HG02870 (cell line): Measurements from ENCODE around the gene METTL27.
"Not testable (repeated sequence)": the region's sequence is repeated elsewhere in the genome, so short reads cannot be mapped to it uniquely, and the experiment has no call there.

Experiments
- ATAC-seq: cut with Tn5 transposase; IDR thresholded peaks from one replicate; pipeline ENCODE4 v1.9.1; 2021; ENCODE audit warnings: mild to moderate bottlenecking, moderate library complexity; ENCODE audit not compliant: unreplicated experiment

Gene METTL27

DNA sequence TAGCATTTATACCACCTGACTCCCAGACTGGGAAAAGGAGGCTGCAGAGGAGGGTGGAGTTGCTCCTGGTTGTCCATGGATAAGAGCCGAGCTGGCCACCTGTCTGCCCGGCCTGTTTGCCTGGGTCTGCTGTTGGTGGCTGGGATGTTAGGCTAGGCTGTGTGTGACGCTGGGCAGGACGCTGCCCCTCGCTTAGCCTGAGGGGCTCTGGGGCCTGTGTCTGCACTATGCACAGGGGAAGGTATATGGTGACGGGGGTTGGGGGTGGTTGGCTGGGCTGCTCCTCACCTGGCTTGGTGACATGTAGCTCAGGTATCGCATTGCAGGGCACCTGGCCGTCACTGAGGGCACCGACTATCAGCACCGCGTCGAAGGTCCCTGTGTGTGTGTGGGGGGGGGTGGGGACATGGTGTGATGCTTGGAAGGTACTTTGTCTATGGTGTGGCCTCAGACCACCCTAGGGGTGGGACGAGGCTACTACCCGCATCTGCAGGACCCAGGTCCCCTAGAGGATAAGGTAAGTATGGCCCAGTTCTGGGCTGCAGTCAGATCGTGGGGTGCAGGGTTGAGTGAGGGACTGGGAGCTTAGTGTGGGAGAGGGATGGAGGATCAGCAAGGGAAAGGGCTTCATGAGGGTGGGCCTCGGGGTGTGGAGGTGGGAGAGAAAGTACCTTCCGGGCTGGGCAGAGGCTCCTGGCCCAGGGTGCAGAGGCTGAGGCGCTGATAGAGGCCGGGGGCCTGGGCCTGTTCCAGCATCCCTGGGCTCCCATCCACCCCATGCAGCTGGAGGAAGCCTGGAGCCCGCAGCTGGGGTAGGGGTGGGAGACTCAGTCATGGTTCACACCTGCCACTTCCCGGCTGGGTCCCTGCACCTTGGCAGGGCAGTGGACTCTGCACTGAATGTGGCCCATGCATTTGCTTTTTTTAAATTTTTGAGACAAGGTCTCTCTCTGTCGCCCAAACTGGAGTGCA, 2.3 kb downstream of the METTL27 start:
- no peak for ATAC-seq

DNA sequence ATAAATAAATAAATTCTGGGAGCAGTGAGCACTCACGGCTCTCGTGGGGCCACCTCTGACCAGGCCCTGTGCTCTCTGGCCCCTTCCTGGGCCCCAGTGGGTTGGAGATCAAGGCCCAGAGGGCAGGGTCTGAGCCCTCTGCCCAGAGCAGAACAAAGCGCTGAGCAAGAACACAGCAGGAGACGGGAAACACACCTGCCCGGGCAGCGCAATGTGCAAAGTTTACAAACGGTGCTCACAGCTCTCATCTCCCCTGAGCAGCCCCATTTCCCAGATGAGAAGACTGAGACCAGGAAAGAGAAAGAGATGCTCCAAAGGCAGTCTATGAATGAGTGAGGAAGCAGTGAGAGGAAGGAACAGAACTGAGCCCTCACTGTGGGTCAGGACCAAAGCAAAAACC, 3.0 kb downstream of the METTL27 start:
- no peak for ATAC-seq

DNA sequence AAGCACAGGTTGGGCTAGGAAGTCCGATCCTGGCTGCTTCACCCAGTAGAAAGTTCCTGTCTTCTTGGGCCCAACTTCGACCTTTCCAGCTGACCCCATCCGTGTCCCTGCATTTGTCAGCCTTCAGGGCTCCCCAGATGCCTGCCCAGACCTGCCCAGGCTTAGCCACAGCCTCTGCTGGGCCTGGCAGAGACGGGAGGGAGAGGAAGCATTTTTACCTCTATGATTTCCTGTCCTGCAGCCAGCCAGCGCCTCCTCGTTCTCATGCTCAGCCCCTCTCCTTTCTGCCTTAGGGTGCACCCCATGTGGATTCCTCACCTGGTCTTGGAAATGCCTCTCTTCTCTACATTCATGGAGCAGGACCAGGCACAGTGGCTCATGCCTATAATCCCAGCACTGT, 3.7 kb downstream of the METTL27 start:
- ATAC-seq = no peak

DNA sequence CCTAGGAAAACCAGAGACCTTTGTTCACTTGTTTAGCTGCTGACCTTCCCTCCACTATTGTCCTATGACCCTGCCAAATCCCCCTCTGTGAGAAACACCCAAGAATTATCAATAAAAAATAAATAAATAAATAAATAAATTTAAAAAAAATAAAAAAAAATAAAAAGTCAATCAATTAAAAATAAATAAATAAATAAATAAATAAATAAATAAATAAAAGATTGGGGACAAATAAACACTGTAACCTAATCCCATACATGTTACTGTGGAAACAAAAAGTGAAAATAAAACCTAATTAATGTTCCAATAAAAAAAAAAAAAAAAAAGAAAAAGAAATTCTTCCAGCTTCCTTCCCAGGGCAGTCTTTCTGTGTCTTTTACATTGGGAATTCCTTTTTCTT, 5.1 kb downstream of the METTL27 start:
- ATAC-seq = not testable (repeated sequence)

DNA sequence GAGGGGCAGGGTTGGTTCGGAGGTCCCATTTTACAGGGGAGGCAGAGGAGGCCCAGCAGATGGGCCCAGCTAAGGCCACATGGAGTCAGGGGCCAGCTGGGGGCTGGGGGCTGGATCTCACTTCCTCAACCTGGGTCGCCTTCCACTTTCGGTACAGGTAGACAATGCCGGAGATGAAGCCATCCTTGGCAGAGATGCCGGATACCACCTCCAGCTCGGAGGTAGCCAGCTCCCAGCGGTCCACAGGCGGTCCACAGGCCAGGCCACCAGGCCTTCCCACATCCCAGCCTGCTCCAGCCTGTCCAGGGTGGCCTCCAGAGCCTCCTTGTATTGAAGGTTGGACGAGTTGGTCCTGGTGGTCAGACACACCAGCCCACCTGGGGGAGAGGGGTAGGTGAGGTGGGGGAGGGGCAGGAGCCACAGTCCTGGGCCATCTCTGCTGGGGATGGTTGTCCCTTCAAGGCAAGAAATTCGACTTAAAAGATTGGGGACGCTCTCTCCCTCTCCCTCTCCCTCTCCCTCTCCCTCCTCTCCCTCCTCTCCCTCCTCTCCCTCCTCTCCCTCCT, 7.6 kb downstream of the METTL27 start:
- no peak for ATAC-seq

DNA sequence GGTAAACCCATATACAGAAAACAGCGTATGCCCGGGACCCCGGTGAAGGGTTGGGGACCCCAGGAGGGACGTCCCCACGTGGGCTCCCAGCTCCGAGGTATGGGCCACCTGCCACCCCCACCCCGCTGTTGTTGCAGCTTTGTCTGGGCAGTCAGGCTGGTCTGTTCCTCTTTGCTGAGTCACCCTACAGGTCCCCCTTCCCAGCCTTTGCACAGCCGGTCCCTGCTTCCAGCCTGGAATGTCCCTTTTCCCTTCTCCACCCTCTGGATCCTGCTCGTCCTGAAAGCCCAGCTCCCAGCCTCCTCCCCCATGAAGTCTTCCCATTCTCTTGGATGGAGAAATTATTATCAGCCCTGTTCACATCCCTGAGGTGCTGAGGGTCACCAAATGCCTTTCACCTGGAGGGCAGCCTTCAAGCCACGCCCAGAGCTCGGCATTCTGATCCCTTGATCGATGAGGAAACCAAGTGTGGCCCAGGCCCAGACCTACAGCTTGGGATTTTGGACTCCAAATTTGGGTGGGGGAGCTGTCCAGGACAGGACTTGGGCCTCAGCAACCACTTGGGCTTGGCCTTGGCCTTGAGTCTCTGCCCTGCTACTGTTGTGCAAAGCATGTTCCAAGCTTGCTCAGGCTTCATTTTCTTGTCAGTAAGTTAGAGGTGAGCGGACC, 8.9 kb downstream of the METTL27 start:
- no peak for ATAC-seq

DNA sequence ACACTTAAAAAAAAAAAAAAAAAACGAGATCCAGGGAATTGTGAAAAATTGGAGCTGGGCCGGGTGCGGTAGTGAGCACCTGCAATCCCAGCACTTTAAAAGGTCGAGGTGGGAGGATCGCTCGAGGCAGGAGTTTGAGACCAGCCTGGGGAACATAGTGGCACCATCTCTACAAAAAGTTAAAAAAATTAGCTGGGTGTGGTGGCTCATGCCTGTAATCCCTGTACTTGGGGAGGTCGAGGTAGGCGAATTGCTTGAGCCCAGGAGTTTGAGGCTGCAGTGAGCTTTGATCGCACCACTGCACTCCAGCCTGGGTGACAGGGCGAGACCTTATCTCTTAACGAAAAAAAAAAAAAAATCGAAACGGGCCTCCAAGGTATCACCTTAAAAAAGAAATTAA, 9.5 kb downstream of the METTL27 start:
- ATAC-seq = no peak

DNA sequence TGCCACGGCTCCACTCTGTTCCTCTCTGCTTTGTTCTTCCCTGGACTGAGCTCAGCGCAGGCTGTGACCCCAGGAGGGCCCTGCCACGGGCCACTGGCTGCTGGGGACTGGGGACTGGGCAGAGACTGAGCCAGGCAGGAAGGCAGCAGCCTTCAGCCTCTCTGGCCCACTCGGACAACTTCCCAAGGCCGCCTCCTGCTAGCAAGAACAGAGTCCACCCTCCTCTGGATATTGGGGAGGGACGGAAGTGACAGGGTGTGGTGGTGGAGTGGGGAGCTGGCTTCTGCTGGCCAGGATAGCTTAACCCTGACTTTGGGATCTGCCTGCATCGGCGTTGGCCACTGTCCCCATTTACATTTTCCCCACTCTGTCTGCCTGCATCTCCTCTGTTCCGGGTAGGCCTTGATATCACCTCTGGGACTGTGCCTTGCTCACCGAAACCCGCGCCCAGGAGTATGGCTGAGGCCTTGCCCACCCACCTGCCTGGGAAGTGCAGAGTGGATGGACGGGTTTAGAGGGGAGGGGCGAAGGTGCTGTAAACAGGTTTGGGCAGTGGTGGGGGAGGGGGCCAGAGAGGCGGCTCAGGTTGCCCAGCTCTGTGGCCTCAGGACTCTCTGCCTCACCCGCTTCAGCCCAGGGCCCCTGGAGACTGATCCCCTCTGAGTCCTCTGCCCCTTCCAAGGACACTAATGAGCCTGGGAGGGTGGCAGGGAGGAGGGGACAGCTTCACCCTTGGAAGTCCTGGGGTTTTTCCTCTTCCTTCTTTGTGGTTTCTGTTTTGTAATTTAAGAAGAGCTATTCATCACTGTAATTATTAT, 10.3 kb downstream of the METTL27 start:
- no peak for ATAC-seq

DNA sequence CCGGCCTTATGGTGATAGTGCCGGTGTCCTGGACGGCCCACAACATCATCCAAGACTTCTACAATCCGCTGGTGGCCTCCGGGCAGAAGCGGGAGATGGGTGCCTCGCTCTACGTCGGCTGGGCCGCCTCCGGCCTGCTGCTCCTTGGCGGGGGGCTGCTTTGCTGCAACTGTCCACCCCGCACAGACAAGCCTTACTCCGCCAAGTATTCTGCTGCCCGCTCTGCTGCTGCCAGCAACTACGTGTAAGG, 10.8 kb downstream of the METTL27 start:
- ATAC-seq = no peak

DNA sequence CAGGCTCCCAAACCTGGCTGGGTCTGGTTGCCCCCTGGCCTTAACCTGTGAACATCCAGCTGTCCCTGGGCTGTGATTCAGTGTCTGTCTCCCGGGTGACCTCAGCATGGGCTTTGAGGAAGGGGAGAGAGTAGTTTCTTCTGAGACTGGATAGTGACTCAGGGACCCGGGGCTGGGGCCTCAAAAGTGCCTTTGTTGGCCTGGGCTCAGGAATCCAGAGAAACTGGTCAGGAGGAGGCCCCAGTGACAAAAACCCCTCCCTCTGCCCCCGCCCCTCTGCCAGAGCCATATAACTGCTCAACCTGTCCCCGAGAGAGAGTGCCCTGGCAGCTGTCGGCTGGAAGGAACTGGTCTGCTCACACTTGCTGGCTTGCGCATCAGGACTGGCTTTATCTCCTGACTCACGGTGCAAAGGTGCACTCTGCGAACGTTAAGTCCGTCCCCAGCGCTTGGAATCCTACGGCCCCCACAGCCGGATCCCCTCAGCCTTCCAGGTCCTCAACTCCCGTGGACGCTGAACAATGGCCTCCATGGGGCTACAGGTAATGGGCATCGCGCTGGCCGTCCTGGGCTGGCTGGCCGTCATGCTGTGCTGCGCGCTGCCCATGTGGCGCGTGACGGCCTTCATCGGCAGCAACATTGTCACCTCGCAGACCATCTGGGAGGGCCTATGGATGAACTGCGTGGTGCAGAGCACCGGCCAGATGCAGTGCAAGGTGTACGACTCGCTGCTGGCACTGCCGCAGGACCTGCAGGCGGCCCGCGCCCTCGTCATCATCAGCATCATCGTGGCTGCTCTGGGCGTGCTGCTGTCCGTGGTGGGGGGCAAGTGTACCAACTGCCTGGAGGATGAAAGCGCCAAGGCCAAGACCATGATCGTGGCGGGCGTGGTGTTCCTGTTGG, 11.4 kb downstream of the METTL27 start, which contains the start of gene CLDN4:
Gene CLDN4 (plus strand): TSS at position 316 of the 903 bp plus-strand sequence. CDS start 206 bp downstream, at position 522.
- no peak for ATAC-seq

DNA sequence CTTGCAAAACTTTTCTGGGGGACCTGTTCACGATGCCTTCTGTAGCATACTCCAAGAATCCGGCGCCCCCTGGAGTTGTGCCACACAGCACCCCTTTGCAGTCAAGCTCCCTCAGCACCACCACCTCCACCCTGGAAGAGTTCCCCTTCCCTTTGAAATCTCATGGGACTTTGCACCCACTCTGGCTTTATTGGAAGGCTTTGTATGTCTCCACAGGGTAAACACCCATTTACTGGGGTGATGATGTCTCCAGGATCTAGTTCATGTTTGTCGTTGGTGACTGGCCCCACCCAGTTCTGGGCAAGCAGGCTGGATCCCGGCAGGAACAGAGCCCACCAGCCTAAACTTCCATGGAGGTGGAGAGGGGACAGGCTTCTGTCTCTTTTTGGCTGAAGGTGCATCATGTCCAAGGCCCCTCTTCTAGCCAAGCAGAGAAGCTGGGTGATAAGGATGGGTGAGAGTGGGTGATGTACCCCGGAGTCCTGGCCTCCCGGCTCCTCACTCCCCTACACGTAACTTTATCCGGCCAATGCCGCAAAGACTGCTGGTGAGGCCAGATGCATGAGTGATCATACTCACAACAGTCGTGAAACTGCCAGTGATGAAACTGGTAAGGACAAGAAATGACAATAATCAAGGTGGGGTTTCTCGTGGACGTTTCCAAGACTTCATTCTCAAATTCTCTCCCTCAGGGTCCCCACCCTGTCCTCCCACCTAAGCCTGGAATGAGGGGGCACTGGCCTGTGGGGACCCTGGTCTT, 12.2 kb downstream of the METTL27 start:
- ATAC-seq = no peak

DNA sequence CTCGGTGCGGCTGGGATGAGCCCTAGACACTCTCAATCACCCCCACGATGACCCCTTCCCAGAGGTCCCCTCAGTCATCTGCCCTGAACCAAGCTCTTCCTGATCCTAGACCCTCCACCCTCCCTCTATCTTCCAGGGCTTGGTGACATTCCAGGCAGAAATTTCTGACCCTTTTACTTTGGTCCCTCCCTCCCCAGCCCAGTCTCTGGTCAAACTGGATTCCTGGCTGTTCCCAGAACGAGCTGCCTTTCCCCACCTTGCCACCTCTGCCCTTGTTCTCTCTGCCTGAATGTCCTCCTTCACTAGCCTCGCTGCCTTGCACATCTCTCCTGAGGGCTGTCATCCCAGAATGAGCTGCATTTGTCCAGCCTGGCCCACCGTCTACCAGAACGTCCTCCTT, 12.8 kb downstream of the METTL27 start:
- no peak for ATAC-seq

DNA sequence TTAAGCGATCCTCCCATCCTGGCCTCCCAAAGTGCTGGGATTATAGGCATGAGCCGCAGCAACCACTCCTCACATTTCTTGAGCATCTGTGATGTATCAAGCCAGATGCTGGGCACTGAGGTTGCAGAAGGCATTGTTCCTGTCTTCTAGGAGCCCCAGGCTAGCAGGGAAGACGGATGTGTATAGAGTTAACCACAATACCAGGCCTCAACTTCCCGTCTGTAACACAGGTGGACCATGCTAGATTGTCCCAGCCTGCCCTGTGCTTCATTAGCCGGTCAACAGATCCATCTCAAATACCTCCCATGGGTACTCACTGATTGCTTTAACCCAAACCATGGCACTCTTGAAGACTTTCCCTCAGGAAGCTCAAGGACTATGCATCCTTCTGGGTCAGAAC, 13.3 kb downstream of the METTL27 start:
- ATAC-seq = no peak

DNA sequence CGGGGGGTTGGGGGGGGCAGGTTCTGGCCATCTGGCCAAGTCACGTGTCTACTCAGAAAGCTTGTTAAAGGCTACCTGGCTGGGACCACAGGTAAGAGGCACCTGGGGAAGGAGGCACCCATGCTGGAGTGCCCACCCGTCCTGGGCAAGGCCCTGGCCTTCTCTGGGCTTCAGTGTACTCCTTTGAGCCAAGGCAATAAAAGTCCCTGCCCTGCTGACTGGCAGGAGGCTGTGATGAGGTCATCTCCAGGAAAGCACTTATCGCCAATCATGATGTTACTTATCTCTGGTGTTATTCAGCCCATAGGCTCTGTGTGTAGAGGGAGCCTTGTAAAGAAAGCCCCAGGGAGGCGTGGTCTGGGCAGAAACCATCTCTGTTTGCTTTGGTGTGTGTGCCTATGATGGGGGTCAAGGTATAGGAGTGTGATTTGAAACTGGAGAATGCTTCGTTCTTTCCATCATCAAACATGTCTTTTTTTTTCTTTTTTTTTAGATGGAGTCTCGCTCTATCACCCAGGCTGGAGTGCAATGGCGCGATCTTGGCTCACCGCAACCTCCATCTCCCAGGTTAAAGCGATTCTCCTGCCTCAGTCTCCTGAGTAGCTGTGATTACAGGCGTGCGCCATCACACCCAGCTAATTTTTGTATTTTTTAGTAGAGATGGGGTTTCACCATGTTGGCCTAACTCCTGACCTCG, 14.1 kb downstream of the METTL27 start:
- ATAC-seq = no peak

DNA sequence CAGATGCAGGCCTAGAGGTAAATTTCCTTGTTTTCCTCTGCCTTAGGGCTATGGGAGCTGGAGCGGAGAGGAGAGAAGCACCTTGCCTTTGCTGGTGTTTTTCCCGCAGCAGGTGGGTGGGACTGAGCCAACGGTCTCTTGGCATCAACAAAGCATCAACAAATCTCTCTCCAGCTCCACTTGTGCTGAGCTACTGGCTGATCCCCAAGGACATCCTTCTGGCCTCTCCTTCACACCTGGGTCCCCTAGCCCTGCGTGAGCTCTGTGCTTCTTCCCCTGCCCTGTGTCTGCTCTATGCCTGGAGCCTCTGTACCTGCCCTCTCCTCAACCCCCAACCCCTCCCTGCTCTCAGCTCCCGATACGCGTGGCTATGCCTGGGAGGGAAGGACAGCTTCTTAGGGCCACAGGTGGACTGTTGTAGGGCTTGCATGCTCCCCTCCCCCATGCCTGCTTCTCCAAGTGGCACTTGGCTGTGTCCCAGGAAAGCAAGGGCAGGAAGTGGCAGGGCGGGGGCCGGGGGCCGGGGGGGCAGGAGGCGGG, 14.7 kb downstream of the METTL27 start:
- no peak for ATAC-seq

DNA sequence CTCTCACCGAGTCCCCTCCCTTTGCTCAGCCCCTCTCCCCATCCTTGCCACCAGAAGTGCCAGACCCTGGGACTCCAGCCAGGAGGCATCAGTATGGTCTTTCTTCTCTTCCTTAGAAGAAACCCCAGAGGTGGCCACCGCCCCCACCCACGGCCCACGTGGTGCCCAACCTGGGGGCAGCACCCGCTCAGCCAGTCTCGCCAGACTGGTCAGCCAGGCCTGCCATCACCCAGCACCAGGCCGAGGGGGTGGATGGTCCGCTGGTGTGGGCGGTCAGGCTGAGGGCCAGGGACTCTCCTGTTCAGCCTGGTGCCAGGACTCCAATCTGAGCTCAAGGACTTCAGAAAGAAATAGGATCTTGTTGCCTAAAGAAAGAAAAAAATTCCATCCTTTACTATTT, 17.3 kb downstream of the METTL27 start:
- ATAC-seq = no peak

DNA sequence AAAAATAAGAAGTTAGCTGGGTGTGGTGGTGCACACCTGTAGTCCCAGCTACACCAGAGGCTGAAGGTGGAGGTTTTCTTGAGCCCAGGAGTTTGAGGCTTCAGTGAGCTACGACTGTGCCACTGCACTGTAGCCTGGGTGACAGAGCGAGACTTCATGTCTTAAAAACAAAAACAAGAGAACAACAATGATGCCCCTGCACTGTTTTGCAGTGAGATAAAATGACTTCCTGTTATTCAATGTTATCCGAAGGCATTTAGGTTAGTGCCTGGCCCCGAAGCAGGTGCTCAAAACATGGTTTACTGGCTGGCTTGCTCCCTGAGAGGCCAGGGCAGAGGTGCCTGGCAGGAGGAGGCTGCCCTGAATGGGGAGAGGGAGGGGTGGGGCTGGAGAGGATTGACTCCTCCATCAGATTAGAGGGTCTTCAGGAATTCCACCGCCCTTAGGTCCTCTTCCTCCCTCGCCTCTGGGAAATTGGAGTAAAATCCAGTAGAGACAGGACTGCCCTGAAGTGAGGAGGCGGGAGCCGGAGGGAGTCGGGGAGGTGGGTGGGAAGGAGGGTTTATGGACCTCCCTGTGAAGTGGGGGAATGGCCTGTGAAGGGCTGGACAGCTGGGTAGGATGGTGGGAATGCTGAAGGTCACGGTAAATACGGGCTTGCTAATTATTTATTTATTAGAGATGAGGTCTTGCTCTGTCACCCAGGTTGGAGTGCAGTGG, 18.3 kb downstream of the METTL27 start:
- no peak for ATAC-seq

DNA sequence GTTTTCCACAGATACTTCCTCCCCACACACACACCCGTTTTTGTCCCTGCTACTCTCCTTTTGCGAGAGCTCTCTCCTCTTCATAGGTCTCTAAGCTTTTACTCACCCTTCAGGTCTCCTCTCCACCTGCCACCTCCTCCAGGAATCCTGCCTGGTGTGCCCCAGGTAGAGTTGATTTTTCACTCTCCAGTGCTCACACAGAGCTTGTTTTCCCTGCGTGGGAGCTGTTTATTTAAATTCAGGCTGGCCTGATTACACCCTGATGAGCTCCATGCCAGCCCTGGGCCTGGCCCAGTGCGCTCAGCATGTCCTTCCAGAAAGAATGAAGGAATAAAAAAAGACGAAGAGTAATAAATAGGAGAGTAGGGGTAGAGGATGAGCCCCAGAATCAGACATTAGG, 19.1 kb downstream of the METTL27 start:
- ATAC-seq = no peak
